Fibroblast of skin of left quadriceps (primary cell): ENCODE measurements around the gene CA5A.
A peak's percentile ranks its signal among the peaks of the same experiment; 100 is the strongest.
"Not testable (repeated sequence)": the region's sequence is repeated elsewhere in the genome, so short reads cannot be mapped to it uniquely, and the experiment has no call there.

Experiments
- DNase-seq, 2 experiments: peaks; one replicate each; pipeline ENCODE4 v3.0.0-alpha.2; 2013; ENCODE audit warnings: low read depth in 2 of 2

Gene CA5A

DNA sequence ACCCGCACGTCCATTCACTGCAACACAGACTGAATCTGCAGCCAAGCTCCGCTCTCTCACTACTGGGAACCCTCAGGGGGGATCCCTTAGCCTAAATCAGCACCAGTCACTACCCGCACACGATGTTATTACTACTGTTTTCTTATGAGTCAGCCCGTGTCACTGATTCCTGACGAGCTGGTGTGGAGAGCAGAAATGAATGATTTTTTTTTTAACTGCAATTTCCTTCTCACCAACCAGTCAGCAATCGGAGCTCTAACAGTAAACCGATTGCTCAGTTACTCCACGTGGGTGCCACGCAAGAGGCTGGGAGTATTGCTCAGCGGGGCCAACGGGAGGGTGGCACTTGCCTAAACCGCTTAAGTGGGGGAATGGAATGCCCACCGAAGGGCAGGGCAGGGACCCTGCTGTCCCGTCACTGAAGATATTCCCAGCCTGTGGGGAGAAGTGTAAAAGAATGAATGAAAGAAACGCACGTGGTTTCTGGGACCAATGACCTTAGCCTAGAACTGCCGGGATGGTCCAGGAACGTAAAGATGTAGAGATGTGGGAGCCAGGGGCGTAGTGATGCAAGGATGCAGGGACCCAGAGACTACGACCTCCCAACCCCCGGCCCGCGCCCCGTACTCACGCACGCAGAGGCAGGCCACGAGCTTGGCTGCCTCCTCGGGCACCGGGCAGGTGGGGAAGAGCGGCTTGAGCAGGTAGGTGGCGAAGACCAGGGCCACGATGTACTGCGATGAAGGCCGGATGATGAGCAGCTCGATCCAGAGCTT is 67.9 kb downstream of the CA5A start:
- DNase-seq: peak; percentile 50 to 60

DNA sequence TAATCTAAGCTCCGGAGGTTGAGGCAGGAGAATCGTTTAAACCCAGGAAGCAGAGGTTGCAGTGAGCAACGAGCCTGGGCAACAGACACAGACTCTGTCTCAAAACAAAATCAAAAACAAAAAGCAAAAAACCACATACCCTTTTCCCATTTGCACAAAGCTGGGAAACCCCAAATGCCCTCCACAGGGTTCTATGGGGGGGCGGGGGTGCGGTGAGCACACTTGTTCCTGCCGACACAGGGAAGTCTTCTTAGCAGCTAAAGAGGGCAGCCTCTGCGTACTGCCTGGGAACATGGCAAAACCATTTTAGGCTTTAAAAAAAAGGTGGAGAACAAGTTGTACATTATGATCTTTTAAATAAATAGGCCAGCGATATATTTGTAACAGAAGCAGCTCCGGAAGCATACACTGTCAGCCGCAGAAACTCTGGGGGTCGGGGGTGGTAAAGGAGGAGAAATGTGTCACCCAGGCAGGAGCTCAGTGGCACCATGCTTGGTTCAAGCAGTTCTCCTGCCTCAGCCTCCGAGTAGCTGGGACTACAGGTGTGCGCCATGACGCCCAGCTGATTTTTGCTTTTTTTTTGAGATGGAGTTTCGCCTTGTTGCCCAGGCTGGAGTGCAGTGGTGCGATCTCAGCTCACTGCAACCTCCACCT is 70.3 kb downstream of the CA5A start:
- not testable (repeated sequence) for DNase-seq

DNA sequence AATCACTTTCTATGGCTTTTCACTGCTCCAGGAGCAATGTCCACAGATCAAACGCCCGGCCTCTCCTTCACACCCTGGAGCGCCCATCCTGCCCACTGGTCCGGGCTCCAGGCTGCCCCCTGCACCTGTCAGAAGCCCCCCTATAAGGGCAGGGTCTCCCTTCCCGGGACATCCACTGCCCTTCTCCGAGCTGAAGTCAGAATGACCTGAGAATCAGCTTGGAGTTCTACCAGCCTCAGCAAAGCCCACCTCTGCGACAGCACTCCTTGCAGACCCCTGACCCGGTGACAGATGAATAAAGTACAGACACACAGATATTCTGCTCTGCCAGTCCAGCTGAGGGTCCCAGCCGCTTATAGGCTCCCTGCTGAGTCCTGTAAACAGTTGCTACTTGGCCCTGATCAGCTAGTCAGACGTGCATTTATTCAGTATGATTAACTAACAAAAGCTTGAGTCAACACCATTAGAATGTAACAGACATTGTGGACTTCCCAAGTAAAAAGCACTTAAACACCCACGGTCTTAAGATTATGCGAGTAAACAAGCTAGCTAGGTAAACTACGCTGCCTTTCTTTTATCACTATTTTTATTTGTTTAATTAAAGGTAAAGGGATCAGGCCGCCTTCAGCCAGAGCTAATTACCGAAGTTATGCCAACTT is 71.9 kb downstream of the CA5A start:
- DNase-seq: no peak

DNA sequence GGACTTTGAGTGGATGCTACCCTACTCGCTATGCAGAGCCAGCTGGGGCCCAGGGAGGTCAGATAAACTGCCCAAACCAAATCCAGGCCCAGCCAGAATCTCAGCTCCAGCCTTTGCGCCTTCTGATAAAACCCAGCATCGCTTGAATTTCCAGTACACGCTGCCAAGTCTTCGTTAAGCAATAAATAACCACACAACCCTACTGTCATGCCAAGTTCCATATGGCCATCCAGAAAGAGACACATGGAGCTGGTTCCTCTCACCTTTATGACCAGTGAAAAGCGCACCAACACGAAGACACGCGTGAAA is 73.0 kb downstream of the CA5A start:
- DNase-seq: not testable (repeated sequence)

DNA sequence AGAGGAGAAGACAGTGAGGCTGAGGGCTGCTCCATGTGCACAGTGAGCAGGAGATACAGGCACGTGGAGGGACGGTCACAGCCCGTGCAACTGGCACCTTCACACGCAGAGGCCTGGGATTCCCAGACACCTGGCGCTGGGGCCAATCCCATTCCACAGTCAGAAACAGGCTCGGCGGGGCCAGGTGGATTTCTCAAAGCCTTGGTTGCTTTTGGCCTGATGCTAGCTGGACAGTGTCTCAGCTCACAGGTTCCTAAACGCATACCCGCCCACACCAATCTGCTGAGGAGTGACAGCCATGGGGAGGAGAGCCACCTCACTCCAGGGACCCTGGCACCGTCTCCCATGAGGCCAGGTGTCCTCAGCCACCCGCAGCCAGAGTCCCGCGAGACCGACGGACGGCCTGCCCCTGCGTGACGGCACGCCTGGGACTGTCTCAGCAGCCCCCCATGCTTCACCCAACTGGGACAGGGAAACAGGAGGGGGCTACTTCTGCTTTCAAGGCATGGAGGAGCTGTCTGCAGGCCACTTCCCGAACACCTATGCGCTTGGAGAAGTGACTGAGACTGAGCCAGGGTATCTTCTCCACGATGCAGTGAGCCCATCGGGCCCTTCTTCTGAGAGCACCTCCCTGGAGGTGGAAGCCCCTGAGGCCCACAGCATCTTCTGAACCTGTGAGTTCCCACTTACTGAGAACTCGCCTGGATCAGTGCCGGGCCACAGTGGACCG is 73.6 kb downstream of the CA5A start:
- DNase-seq: not testable (repeated sequence)

DNA sequence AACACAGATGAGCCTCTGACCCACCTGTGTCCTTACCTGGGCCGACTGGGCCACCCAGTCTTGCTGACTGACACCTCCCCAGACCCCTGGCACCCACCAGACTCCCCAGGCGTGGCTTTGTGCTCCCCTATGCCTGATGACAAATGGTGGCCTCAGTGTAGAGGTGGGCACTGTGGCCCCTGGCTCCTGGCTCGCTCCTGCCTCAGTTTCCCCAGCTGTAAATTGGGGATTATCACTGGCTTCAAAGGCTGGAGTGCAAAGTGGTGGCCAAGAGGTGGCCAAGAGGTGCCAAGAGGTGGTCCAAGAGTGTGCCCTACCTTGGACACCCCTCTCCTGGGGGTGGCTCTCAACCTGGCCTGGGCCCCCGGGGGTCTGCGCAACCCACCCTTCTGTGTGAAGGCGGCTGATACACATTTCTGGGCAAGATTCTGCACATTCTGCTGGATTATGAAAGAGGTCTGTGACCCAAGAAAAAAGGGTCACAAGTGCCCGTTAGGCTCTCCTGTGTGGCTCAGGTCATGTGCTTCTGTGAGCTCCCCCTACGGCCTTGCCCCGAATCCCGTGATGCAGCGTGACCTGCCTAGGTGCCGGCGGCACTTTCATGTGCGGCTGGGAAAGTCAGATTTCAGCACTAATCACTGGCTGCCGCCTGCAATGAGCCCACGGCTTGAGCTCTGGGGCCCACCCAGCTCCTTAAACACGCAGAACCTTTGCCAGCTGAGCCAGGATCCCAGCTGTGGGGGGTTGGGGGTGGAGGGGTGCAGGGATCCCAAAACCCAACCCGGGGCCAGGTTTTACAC is 74.8 kb downstream of the CA5A start:
- DNase-seq: not testable (repeated sequence)

DNA sequence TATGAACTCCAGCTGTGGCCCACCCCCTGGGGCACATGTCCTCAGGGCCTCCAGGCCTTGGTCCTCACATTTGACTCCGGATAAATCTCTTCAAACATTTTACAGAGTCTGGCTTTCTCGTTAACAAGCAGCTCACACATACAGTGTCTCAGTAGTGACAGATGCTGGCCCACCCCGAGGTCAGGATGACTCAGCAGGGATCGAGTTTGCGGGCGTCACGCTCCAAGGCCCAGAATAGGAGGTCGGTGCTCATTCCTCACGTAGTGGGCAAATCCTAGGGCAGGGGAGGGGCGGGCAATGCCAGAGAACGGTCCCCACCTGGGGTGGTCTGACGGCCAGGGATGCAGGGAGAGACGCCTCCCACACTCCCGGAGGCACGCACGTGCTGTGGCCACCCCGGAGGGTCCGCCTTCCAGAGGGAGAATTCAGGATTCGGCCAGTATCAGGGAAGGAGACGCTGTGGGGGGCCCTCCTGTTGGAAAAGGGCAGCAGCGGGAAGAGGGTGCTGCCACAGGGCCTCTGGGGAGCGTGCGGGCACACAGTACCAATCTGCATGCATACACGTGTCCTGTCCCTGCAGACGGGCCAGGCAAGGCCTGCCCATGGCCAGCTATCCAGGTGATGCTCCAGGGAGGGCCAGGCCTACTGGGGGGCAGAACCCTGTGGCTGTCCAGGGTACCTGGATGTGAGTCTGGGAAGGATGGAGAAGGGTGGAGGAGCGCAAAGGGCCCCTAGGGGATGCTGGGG is 75.6 kb downstream of the CA5A start:
- no peak for DNase-seq

DNA sequence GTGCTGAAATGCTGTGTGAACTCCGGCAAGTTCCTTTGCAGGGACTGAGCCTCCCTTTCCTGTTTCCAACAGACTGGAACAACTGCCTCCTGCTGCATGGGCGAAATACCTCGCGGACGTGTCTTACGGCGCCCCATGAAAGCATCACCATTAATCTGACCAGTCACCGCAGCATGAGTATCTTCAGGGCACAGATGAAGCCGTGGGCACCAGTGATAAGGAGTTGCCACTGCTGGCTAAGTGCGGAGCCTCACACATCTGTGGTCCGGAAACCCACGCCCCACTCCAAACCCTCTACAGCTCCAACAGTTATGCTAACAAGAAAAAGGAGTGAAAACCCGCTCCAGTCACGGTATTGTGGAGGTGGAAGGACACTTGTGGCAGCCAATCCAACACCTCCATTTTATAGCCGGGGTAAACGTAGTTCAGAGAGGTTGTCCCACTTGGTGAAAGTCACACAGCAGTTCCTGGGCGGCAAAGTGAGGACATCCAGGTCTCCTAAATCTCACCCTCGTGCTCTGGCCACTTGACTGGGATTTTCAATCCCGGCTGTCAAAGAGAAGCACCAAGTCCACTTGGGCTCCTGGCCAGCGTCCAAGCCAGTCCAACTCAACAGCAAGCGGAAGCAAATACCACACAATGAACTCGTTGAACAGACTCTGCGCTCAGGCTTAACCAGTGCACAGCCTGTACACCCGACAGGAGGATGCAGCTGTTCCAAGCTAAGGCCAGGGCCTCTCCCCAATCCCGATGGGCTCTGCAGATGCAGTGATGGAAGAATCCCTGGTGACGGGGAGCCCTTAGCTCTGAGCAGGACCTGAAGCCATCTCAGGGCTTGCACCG is 78.0 kb downstream of the CA5A start:
- not testable (repeated sequence) for DNase-seq

DNA sequence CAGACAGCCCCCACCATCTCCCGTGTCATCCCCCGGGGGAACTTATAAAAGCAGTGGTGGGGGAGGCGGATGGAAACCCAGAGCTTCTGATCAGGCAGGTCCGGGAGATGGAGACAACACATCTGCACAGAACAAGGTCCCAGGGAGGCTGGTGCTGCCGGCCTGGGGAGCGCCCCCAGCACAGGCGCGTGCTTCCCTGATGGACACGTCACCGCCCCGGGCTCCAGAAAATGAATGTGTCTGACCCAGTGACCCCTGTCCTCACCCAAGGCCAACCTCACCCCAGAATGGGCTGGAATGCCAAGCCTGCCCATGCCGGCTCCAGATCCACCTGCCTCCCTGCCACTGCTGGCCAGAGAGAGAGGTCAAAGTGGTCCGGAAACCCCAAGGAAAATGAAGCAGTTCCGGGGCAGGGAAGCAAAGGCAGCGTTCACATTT is 79.5 kb downstream of the CA5A start:
- DNase-seq: no peak

DNA sequence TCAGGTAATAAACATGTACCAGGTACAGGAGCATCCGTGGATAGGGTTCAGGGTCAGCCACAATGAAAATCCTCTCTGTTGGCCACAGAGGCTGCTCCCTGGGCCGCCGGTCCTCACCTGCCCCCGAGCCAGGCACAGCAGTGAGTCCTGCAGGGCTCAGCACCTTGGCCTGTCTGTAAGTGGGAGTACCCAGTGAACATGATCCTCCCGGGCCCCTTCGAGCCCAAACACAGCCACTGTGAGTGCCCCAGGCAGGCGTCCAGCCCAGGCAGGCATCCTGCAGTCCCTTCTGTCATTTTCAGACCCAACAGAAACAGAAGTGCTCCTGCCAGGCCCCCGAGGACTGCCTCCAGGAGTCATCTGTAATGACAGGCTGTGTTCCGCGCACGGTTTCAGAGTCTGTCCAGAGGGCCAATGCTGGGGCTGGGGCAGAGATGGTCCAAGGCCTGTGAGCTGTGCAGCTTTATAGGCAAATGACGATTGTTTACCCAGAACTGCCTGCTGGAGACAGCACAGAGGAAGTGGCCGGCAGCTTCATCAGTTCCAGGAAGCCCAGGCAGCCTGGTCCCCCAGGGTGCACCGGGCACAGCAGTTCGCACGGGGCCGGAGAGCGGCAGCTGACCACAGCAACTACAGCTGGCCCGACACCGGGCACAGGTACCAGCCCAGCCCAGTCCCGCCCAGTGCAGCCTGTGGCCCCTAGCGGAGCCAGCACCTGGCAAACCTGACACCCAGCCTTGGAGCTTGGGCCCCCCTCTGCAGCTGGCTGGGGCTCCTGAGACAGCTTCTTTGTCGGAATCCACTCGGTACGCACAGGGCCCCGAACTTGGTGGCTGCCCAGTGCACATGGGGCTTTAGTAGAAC is 80.2 kb downstream of the CA5A start:
- no peak for DNase-seq

DNA sequence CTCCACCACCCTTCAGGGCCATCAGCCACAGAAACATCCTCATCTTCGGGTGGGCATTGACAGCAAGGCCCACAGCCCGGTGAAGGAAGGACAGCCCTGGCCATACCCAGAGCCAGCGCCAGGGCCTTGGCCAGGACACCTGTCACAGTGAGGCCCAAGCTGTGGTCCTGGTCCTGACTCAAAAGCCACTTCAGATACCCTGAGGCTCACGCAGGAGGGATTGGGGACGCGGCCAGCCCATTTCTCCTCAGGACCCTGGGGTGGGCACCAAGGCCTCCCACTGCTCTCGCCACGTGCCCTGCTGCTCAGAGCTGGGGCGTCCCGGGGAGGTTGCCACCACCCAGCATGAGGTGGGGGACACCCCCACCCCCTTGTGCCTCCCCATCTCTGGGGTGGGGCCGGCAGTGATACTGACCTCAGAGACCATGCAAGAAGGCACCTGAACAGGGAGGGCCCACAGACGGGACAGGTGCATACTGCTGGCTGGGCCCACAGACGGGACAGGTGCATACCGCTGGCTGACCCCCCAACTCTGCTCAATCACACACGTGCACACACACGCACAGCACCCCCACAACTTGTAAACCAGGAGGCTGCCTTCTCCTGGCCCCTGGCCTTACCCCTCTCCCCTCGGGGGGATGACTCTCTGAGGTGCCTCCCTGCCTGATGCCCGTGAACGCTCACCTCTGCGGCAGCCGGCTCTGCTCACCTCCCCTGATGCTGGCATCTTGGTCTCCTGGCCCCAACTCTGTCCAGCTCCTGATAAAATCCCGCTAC is 81.2 kb downstream of the CA5A start:
- DNase-seq: no peak

DNA sequence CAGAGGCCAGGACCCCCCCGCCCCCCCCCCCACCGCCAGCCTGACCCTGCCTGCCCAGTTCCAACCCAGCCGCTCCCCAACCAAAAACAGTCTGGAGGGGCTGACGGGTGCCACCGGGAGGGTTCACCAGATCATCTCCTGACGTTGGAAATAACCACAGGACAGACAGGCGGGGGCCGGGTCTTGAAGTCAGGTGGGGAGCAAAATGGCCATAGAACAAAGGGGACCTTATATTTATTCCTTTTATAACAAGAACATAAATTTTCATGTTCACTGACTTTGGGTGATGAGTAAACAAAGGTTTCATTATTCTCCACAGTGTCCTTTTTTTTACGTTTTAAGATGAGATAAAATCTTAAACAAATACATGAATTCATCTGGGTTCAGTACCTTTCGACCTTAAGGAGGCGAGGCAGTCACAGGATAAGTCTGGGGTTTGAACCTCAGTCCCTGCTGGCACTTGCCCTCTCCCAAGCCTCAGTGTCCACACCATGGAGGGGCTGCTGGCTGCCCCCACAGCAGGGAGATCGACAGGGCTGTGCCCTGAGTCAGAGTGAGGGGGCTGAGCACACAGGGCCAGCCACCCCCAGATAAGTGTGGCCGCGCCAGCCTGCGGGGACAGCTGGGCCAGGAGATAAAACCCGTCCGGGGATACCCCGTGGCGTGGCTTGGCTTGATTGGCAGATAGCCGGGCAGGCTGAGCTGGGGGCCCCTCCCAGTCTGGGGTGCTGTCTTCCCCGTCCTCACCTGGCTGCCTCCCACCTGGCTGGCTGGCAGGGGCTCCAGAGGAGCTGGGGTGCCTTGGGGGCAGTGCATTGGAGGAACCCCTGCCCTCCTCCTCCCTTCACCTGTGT is 82.0 kb downstream of the CA5A start:
- no peak for DNase-seq

DNA sequence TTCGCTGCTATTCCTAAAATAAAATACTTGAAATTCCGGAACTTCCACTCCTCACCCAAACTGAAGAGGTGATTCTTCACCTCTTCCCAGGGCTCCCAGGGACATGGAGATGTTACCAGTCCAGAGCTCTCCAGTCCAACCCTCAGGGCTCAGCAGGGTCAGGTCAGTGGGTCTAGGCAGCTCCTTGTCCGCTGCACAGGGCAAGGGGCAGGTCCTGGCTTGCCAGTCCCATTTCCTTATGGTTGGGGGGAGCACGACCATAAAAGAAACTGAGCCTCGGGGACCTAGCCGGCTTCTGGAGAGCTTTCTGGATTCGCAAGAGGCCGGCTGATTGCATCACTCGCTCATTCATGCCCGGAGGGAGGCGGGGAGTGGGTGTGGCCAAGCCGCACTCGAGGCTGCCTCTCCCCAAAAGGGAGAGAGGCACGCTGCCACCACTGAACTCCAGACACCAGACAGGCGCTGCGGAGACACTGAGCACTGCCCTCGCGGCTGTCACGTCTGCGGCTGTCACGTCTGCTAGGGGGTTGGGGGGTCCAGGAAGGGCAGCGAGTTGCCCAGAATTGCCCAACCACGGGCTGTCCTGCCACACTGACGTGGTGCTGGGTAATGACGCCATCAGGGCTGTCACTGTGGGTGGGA is 82.8 kb downstream of the CA5A start:
- DNase-seq: peak; percentile 88 to 89

DNA sequence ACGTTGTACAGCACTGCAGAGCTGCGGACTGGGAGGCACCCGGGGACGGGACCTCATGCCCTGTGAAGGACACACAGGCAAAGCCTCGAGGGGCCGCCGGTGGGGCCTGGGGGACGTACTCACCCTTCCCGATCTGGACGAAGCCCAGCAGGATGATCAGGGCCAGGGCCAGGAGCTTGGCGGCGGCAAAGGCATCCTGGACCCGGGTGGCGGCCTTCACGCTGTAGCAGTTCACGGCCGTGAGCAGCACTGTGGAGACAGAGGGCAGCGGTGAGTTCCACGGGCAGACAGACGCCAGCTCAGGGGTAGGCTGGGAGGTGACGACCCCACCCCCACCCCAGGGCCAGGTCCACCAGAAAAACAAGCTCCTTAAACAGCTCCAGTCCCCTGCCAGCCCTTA is 84.7 kb downstream of the CA5A start:
- DNase-seq: no peak

DNA sequence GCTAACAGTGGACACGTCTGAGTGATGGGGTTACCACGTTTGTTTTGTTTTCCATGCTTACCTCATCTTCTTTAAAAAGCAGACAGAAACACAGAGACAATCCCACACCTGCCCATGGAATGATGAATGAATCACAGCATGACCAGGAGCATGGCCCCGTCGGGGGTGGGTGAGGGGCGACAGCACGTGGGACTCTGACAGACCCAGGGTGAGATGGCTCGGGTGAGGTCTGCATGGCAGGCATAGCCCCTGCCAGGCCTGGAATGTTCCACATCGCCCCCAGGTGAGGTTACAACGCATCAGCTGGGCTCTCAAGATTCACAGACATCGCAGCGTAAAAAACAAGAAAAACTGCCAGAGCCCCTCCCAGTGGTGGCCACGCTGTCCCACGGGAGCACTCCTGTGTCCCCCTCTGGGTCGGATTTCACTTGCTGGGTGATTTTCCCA is 85.2 kb downstream of the CA5A start:
- DNase-seq: no peak
